ENCODE results near the gene PVALEF.
"Not testable (repeated sequence)": the region's sequence is repeated elsewhere in the genome, so short reads cannot be mapped to it uniquely, and the experiment has no call there.

The PVALEF gene

GRCh38 chr17:81146208-81146607, 19.1 kb upstream of the PVALEF start:
- DNase-seq = not testable (repeated sequence)

GRCh38 chr17:81147701-81148100, 17.6 kb upstream of the PVALEF start:
- no peak for DNase-seq

GRCh38 chr17:81148571-81148970, 16.7 kb upstream of the PVALEF start:
- DNase-seq = no peak

- no peak for DNase-seq
Measured at GRCh38 chr17:81148986-81149533, 16.2 kb upstream of the PVALEF start.

GRCh38 chr17:81150377-81151077, 14.8 kb upstream of the PVALEF start:
- no peak for DNase-seq

GRCh38 chr17:81151278-81151677, 14.0 kb upstream of the PVALEF start:
- no peak for DNase-seq

GRCh38 chr17:81152288-81152828, 12.9 kb upstream of the PVALEF start:
- DNase-seq = no peak

- peak; percentile 51 for DNase-seq
Measured at GRCh38 chr17:81153340-81153803, 11.9 kb upstream of the PVALEF start.

GRCh38 chr17:81154016-81154415, 11.3 kb upstream of the PVALEF start:
- DNase-seq = not testable (repeated sequence)

- DNase-seq = no peak
Measured at GRCh38 chr17:81154961-81155360, 10.3 kb upstream of the PVALEF start.

GRCh38 chr17:81156866-81157805, 8.2 kb upstream of the PVALEF start:
- DNase-seq = no peak

GRCh38 chr17:81157848-81158687, 7.2 kb upstream of the PVALEF start:
- no peak for DNase-seq

- no peak for DNase-seq
Measured at GRCh38 chr17:81158688-81159590, 6.4 kb upstream of the PVALEF start.

- DNase-seq = no peak
Measured at GRCh38 chr17:81159611-81160265, 5.6 kb upstream of the PVALEF start.

- no peak for DNase-seq
Measured at GRCh38 chr17:81160306-81160705, 5.0 kb upstream of the PVALEF start.

GRCh38 chr17:81160747-81161453, 4.4 kb upstream of the PVALEF start:
- DNase-seq = no peak

- no peak for DNase-seq
Measured at GRCh38 chr17:81161536-81161935, 3.8 kb upstream of the PVALEF start.

GRCh38 chr17:81161972-81162371, 3.3 kb upstream of the PVALEF start:
- DNase-seq = no peak

GRCh38 chr17:81162491-81162890, 2.8 kb upstream of the PVALEF start:
- no peak for DNase-seq
